ENCODE data around the gene ZNF385C. TPM values are rescaled to one million over a fixed set of nuclear protein-coding genes. Genes with fewer than 3 reads are reported as not detected.

The ZNF385C gene
- total RNA-seq, 1 donor from 2014 or later: 2.9 TPM

GRCh38 chr17:42111871-42112551, 13.7 kb upstream of the ZNF385C start:
- TF ChIP-seq CTCF (IDR thresholded peaks at IDR 0.05; ENCODE audit: unreplicated experiment): no peak
- peaks cover 8% of the 10 kb centered on the region for H3K4me1 Mint-ChIP-seq
- no peak for DNase-seq (ENCODE audit: low spot score in 2 of 2, unreplicated experiment in 2 of 2)
- peaks cover 12% of the 10 kb centered on the region for H3K27me3 Mint-ChIP-seq (ENCODE audit: low read depth)
- H3K4me3 Mint-ChIP-seq: peak overlapping the region; percentile 49
- peak overlapping the region; percentile 83 for H3K27ac Mint-ChIP-seq
- peaks cover 6% of the 10 kb centered on the region for H3K36me3 Mint-ChIP-seq
- H3K9me3 Mint-ChIP-seq: no peaks in the 10 kb centered on the region

DNA sequence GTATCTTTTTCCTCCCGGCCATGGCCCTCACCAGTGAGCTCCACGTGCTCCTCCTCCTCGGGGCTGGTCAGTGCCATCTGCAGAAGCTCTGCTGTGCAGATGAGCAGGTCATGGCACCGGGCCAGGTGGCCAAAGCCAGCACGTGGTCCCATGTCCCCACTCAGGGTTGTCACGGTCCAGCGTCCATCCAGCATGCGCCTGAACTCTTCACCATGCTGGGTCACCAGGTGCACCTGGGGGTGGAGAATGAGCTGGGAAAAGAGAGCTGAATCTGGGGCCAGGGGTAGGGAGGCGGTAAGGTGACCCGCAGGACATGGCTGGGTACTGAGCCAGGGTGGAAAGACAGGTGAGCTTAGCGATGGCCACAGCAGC, 13.0 kb upstream of the ZNF385C start:
- TF ChIP-seq CTCF (IDR thresholded peaks at IDR 0.05; ENCODE audit: unreplicated experiment): no peak
- no peak for DNase-seq (ENCODE audit: low spot score in 2 of 2, unreplicated experiment in 2 of 2)
- Mint-ChIP-seq H3K36me3 (peaks cover 2% of the 10 kb centered on the region), H3K4me1 (peaks cover 8% of the 10 kb centered on the region), H3K9me3 (no peaks in the 10 kb centered on the region), H3K27ac (no peak overlapping the region), H3K4me3 (no peak overlapping the region), H3K27me3 (ENCODE audit: low read depth) (peaks cover 19% of the 10 kb centered on the region)

- Mint-ChIP-seq H3K36me3 (peaks cover 2% of the 10 kb centered on the region), H3K27me3 (ENCODE audit: low read depth) (peaks cover 24% of the 10 kb centered on the region), H3K4me1 (peaks cover 10% of the 10 kb centered on the region), H3K9me3 (no peaks in the 10 kb centered on the region), H3K4me3 (no peak overlapping the region), H3K27ac (peak overlapping the region; percentile 39)
- no peak for TF ChIP-seq CTCF (IDR thresholded peaks at IDR 0.05; ENCODE audit: unreplicated experiment)
- no peak for DNase-seq (ENCODE audit: low spot score in 2 of 2, unreplicated experiment in 2 of 2)
Observed at GRCh38 chr17:42110301-42111264, 12.3 kb upstream of the ZNF385C start.

DNA sequence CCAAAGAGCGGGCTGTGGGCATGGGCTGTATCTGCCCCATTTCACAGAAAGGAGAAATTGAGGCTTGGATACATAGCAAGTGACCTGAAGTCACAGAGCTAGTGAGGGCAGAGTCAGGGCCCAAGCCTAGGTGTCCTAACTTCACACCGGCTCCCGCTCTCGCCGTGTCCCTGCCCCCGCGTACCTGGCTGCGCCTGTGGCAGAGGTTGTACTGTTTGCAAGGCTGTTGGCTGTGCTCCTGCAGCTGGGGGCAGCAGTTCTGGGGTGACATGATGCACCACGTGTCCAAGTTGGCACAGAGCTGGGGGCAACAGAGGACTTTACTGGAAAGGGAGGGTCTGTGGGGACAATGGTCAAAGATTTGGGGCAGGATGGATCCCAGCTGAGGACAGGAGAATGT, 10.8 kb upstream of the ZNF385C start:
- no peak for TF ChIP-seq CTCF (IDR thresholded peaks at IDR 0.05; ENCODE audit: unreplicated experiment)
- H3K4me3 Mint-ChIP-seq: no peak overlapping the region
- H3K36me3 Mint-ChIP-seq: peaks cover 2% of the 10 kb centered on the region

GRCh38 chr17:42107597-42108576, 9.6 kb upstream of the ZNF385C start:
- H3K36me3 Mint-ChIP-seq: no peaks in the 10 kb centered on the region
- peak overlapping the region; percentile 44 for H3K4me3 Mint-ChIP-seq
- TF ChIP-seq CTCF (IDR thresholded peaks at IDR 0.05; ENCODE audit: unreplicated experiment): no peak
- peaks cover 31% of the 10 kb centered on the region for H3K27me3 Mint-ChIP-seq (ENCODE audit: low read depth)
- no peaks in the 10 kb centered on the region for H3K9me3 Mint-ChIP-seq
- H3K4me1 Mint-ChIP-seq: peaks cover 9% of the 10 kb centered on the region
- peak; percentile 82 to 89 for DNase-seq (ENCODE audit: low spot score in 2 of 2, unreplicated experiment in 2 of 2)
- H3K27ac Mint-ChIP-seq: no peak overlapping the region

More for the DNA sequence above, 10.8 kb upstream of the ZNF385C start:
- Mint-ChIP-seq H3K27me3 (ENCODE audit: low read depth) (peaks cover 31% of the 10 kb centered on the region), H3K4me1 (peaks cover 10% of the 10 kb centered on the region), H3K9me3 (no peaks in the 10 kb centered on the region), H3K27ac (no peak overlapping the region)
- no peak for DNase-seq (ENCODE audit: low spot score in 2 of 2, unreplicated experiment in 2 of 2)
